ENCODE measurements around the gene ATP6V1F.

ATP6V1F gene

DNA sequence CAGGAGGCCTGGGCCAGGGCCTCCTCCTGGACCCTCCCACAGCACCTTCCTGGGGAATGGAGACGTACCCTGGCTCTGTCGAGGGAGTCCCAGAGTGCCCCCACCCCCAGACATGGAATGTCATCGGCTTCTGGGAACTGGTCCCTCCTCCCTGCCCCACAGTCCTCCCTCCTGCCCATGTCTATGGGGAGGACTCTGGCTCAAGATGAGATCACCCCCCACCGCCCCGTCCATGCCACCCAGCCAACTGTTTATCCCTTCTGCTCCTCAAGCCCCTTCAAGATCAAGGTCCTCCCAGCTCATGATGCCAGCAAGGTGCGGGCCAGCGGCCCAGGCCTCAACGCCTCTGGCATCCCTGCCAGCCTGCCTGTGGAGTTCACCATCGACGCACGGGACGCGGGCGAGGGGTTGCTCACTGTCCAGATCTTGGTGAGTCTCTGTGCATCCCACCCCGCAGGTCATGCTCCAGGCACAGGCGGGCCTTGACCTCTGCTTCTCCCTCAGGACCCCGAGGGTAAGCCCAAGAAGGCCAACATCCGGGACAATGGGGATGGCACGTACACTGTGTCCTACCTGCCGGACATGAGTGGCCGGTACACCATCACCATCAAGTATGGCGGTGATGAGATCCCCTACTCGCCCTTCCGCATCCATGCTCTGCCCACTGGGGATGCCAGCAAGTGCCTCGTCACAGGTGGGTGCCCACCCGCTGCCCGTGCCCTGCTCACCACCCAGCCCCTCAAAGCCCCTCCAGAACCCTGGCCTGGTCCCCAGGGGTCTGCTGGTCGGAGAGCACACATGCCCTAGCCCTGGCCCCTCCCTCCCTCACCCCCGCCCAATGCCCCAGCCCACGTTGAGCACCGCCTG lies 14.1 kb upstream of the ATP6V1F start:
- no peak for DNase-seq (ENCODE audit: low read depth)

DNA sequence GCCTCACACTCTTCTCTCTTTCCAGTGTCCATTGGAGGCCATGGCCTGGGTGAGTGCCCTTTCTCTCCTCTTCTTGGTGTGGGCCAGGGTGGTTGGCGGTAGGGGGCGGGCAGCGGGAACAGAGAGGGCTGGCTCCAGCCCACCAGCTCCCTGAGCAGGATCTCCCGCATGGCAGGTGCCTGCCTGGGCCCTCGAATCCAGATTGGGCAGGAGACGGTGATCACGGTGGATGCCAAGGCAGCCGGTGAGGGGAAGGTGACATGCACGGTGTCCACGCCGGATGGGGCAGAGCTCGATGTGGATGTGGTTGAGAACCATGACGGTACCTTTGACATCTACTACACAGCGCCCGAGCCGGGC lies 13.5 kb upstream of the ATP6V1F start:
- no peak for DNase-seq (ENCODE audit: low read depth)

DNA sequence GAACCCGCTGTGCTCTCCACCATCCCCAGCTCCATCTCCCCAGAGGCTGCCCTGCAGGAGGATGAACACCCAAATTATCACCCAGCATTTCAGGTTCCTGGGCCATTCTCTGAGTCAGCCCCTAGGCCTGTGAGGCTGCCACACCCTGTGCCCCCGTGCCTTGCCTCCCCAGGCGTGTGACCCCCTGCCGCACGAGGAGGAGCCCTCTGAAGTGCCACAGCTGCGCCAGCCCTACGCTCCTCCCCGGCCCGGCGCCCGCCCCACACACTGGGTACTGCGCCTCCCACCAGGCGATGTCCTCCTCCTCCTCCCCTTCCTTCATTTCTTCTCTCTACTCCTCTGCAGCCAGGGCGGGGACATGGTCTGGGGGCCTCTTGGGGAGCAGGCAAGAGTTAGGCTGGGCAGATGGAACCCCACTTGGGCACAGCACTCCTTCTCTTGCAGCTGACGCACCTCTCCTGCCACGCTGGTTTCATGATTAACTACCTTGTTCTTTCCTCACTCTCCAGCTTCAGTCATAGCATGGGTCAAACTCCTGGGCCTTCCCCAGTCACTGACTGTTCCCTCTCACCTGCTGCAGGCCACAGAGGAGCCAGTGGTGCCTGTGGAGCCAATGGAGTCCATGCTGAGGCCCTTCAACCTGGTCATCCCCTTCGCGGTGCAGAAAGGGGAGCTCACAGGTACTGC lies 12.7 kb upstream of the ATP6V1F start:
- no peak for DNase-seq (ENCODE audit: low read depth)

- no peak for DNase-seq (ENCODE audit: low read depth)
Observed at GRCh38 chr7:128852537-128853254, 10.0 kb upstream of the ATP6V1F start.

- no peak for DNase-seq (ENCODE audit: low read depth)
Observed at GRCh38 chr7:128853799-128854198, 8.9 kb upstream of the ATP6V1F start.

DNA sequence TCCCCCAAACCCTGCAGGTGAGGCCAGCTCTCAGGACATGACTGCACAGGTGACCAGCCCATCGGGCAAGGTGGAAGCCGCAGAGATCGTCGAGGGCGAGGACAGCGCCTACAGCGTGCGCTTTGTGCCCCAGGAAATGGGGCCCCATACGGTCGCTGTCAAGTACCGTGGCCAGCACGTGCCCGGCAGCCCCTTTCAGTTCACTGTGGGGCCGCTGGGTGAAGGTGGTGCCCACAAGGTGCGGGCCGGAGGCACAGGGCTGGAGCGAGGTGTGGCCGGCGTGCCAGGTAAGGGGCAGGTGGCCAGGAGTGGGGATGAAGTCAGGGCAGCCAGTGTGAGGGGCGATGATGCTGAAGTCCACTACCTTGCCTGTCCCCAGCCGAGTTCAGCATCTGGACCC lies 8.3 kb upstream of the ATP6V1F start:
- DNase-seq (ENCODE audit: low read depth), result no peak

GRCh38 chr7:128855559-128855958 lies 7.1 kb upstream of the ATP6V1F start:
- DNase-seq (ENCODE audit: low read depth), result no peak

- no peak for DNase-seq (ENCODE audit: low read depth)
Observed at GRCh38 chr7:128856001-128856718, 6.5 kb upstream of the ATP6V1F start.

DNA sequence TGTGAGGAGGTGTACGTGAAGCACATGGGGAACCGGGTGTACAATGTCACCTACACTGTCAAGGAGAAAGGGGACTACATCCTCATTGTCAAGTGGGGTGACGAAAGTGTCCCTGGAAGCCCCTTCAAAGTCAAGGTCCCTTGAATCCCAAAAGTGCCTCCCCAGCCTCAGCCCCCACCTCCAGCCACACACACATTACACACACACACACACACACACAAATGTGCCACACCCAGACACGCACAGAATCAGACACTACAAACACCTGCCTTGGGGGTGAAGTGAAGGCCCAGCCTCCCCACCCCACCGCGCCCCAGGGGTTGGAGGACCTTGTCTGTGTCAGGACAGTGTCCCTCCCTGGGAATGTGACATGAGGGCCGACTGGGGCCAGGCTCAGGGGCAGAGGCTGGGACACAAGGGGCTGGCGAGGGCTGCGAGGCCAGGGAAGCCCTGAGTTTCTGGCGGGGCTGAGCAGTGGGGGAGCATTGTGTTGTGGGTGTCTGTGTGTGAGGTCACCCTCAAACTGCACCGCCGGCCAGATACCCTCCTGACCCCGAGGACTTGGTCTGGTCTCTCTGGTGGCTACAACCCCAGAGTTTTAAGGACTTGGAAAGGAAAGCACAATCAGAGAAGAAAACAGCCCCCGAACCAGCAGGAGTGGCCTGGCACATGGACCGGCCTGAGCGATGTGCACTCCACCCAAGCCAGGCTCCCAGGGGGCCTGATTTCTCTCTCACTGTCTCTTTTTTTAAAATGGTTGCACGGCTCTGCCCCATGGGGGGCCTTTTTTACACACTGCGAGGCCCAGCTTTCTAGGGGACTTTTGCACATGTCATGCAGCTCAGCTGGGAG lies 4.0 kb upstream of the ATP6V1F start:
- DNase-seq (ENCODE audit: low read depth), result no peak

DNA sequence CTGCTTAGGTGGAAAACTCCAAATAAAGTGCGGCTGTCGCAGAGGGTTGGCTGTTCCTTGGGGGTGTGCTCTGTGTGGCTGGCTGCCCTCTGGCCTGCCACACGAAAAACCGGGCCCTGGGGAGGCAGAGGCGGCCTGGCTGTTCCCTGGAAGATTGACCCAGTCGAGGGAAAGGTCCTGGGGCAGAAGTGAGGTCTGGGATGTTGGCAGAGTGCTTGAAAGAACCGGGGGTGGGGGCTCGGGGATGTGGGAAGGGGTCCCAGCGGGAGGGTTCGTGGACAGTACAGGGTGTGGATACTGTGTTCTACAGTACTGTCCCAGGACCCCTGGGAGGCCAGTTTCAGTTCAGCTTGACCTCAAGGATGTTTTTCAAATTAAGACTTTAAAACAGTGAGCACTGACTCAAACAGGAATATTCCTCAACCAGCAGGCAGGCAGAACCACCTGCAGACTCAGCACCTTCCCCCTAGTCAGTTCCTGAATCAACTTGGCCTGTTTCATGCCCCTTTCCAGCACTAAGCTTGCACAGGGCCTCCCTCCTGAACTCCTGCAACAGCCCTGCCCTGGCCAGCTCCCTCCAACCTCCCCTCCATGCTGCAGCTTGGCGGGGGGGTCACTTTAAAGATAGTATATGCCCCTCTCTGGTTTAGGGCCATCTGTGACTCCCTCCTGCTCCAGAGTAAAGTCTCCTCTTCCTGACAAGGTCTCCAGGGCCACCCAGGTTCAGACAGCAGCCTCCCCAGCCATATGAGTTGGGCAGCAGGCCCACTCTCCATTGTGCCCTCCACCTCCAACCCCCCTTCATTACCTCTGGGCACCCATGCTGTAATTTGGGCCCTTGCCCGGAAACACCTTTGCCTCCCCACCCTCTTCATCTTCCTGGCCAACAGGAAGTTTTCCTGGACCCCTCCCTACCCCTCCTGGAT lies 3.2 kb upstream of the ATP6V1F start:
- DNase-seq (ENCODE audit: low read depth), result no peak

DNA sequence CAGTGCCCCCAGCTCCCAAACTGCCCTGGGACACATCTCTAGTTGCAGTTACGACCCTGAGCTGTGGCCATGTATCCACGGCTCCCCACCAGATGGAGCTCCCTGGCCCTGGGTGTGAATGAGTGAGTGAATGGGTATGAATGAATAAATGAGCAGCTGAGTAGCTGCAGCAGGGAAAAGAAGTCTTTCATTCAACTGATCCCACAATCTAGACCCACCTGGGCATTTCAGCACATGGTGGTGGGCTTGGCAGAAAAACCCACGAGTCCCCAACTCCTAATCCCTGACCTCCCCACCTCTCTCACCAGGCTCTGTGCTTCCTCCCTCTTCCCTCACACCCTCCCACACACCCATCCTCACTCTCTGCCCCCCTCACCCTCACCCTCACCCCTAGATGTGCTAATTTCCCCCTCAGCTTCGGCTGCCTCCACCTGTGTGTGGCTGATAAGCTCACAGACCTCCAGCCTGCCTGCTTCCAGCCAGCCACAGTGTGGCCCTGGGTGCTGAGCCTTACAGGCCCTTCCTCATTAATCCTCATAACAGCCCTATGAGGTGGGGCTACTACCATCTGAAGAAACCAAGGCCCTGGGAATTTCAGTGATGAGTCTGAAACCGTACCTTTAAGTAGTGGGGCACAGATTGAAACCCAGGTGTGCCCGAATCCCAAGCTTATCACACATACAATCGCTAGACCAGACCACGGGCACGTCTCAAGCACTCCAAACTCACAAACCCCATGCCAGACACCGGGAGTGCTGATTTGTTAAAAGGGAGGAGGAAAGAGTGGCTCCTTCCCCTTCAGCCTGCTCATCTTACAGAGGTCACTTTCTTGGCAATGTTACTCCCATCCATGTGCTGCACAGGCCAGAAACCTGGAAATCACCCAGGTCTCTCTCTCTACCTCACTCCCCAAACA lies 2.2 kb upstream of the ATP6V1F start:
- DNase-seq (ENCODE audit: low read depth), result no peak

DNA sequence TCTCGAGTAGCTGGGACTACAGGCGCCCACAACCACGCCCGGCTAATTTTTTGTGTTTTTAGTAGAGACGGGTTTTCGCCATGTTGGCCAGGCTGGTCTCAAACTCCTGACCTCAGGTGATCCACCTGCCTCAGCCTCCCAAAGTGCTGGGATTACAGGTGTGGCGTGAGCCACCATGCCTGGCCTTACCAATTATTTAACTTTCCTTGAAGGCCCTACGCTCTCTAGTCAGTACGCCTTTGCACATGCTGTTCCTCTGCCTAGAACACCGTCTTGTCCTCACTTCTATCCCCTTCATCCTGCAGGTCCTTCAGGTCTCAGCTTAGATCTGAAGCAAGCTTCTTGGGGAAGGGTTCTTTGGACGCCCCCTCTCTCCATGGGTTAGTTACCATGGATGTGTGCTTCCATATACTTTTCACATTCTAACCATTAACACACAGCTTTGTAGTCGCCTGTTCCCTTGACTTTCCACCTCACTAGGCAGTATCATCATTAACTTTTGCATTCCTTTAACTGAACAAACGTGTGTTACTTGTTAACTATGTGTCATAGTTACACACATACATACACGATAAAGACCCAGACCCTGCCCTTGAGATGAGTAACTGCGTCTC lies 592 bp upstream of the ATP6V1F start:
- DNase-seq (ENCODE audit: low read depth), result no peak

DNA sequence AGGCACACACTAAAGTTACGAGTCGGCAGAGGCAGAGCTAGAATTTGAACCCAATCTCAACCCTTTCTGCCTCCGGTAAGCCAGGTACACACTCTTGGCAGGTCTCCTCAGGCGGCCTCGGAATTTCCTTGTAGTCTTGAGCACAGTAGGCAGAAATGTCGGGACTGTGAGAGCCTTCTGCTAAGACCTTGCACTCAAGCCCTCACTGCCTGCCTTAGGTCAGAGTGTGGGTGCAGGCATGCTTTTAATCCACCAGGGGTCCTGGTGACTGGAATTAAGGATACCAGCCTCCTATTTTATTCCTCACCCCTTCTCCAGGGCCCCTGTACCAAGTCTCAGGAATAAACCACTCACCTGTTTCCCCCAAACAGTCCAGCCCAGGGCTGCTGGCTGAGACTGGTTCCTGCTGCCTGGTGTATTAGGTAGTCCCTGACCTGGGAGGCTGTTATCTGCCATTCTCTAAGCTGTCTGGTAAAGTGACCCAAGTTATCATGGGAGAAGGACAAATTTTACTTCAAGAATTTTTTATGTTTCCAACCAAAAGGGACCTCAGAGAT lies 855 bp downstream of the ATP6V1F start:
- DNase-seq (ENCODE audit: low read depth), result peak; percentile 28

DNA sequence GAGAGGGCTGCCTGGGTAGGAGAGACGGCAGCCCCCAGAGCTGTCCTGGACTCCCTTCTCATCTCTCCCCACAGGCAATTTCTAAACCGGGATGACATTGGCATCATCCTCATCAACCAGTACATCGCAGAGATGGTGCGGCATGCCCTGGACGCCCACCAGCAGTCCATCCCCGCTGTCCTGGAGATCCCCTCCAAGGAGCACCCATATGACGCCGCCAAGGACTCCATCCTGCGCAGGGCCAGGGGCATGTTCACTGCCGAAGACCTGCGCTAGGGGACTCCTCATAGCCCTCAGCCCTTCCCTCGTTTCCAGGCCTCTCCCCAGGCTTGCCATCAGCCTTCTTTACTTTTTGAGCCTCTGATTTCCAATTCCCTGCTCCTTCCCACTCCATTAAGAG lies 2.6 kb downstream of the ATP6V1F start:
- no peak for DNase-seq (ENCODE audit: low read depth)

DNA sequence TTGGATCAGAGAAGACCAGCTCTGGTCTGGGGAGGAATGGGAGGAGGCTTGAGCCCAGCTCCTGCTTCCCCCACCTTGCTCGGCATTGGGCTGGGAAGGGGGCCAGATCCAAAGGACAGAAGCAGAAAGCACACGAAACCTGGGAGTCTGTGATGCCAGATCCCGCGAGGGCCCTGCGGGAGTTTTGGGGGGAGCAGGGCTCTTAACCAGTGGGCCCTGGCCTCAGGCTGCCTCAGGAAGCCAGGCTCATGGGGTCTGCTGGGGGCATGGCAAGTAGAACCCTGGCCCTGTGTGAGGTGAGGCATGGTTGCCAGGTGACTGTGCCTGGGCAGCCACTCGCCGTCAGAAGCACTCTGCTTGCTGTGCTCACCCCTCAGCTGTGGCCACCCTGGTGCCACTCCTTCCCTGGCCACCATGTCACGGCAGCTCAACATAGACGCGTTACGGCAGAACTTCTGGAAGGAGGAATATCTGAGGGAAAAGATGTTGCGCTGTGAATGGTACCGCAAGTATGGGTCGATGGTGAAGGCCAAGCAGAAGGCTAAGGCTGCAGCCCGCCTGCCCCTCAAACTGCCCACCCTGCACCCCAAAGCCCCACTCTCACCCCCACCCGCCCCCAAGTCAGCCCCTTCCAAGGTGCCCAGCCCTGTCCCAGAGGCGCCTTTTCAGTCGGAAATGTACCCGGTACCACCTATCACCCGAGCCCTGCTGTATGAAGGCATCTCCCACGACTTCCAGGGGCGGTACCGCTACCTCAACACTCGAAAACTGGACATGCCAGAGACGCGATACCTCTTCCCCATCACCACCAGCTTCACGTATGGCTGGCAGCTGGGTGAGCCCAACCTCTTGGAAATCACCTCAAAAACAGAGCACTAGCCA lies 3.6 kb downstream of the ATP6V1F start:
- DNase-seq (ENCODE audit: low read depth), result no peak

GRCh38 chr7:128867241-128867640 lies 4.6 kb downstream of the ATP6V1F start:
- no peak for DNase-seq (ENCODE audit: low read depth)

All from T follicular helper cell (primary cell).